ENCODE results near the gene RGS2. TPM values are rescaled to one million over a fixed set of nuclear protein-coding genes. Genes with fewer than 3 reads are reported as not detected.
A peak's percentile ranks its signal among the peaks of the same experiment; 100 is the strongest.

RGS2 gene, protein sequence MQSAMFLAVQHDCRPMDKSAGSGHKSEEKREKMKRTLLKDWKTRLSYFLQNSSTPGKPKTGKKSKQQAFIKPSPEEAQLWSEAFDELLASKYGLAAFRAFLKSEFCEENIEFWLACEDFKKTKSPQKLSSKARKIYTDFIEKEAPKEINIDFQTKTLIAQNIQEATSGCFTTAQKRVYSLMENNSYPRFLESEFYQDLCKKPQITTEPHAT
- 50.8 TPM for total RNA-seq

DNA sequence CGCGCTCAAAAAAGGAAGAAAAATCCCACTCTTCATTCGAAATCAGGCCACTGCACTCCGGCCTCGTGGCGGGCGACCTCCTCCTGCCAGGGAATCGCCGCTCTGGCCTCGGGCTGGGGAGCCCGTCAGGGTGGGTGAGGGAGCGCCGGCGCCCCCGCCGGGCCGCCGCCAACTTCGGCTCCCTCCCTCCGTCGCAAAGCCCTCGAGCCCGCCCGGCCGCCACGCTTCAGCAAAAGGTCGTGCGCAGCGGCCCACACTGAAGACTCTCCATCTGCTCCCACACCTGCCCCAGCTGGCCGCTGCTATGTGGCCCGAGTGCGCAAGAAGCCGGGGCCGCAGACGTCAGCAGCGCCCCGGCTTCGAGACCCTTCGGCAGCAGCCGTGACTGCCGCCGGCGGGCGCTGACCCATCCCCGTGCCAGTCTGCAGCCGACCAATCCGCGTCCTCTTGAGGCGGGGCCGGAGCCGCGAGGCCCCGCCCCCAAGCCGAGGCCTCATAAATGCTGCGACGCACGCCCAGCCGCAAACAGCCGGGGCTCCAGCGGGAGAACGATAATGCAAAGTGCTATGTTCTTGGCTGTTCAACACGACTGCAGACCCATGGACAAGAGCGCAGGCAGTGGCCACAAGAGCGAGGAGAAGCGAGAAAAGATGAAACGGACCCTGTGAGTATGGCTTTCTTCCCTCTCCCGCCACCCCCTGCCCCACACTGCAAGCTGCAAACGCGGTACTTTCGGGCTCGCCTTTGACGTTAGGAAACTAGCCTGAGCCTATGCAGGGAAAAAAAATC lies at the start of gene RGS2:
Gene RGS2, plus strand, starts transcription at position 522 of the 789 bp plus-strand sequence. Its CDS starts 33 bp downstream, at position 555.
- peak; percentile 97 for DNase-seq

DNA sequence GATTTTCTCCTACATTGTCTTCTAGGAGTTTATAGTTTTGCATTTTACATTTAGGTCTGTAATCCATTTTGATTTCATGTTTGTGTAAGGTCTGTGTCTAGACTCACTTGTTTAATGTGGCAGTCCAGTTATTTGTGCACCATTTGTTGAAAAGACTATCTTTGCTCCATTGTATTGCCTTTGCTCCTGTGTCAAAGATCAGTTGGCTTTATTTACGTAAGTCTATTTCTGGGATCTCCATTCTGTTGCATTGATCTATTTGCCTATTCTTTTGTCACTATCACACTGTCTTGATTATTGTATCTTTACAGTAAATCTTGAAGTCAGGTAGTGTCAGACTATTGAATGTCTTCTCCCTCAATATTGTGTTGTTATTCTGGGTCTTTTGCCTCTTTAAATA lies 49.7 kb upstream of the RGS2 start:
- DNase-seq, result no peak

DNA sequence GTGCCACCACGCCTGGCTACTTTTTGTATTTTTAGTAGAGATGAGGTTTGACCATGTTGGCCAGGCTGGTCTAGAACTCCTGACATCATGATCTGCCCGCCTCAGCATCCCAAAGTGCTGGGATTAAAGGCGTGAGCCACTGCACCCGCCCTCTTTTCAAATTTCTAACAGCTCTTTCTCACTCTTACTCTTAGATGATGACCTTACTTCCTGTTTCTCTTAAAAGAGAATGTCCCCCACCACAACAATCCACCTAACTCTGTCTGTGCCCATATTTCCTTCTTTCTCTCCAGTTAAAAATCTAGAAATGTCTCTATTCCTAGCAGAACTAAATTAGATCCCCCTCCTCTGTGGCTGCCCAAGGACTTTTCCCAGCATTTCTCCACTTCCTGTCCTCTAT lies 46.6 kb upstream of the RGS2 start:
- no peak for DNase-seq

DNA sequence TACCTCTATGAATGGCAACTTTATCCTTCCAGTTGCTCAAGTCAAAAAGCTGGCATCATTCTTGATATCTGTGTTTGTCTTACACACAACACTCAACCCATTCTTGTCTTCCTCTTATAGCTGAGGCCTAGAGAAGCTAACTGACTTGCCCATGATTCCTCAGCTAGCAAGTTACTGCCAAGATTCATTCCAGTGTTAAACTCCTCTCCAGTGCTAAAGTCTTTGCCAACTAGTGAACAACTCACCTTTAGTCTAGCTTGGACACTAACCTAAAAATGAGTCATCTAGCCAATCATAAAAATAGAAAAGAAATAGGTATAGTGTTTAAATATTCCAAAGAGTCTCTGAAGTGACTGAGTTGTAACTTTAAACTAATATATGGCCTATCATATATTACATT lies 45.6 kb upstream of the RGS2 start:
- no peak for DNase-seq

DNA sequence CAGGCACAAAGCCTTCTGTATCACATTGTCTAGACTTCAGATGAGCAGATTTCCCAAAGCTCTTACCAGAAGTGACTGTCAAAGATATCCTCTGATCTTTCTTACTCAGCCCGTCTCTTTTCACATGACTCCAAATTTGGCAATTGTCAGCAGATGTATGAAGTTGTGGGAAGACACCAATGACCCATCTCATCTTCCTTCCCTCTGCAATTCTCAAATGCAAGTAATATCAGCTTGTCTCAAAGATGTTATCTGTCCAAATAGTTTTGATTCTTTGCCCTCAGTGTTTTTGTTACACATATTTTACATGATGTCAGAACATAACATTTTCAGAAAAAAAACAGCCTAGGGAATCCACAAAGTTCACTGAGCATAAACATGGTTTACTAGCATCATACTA lies 45.1 kb upstream of the RGS2 start:
- no peak for DNase-seq

DNA sequence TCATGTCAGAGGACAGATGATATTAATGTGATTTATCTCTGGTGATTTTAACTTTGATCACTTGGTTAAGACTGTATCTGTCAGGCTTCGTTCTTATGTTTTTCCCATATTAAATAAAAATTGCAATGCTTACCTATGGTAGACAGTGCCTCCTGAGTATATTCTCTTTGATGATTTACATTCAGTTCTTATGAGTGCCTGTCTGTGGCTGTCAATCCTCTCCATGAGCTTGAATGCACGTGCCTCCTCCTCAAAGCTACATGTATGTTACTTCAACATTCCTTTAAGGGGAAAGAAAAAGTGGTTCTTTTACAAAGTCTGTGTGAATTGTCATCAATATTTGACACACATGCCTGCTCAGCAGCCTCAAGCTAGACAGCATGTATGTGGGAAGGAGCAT lies 44.2 kb upstream of the RGS2 start:
- DNase-seq, result no peak

DNA sequence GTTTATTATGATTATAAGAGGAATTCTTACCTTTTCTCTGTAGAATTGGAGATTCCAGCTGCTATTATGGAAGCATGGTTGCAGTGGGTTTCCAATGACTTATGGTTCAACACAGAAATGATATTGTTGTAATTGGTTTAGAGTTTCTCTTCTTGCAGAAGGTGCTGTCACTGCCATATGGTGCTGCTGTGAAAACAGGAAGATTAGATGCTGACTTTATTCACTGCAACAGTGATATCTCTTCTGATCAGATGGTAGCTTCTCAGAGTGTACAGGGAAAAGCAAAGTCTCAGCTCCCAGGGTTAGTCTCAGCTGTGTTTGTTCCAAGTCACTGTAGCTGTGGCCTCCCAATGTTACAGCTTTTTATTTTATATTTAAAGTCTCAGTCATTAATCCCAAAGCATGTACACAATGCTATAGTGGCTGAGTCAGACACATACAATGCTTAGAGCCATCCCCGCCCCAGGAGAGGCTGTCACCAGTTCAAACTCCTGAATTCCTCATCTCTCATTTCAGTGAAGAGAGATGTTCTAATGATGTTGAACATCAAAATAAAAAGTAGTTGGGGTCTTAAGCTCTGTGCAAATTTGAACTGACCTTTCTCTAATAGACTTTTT lies 42.7 kb upstream of the RGS2 start:
- DNase-seq, result peak; percentile 24

DNA sequence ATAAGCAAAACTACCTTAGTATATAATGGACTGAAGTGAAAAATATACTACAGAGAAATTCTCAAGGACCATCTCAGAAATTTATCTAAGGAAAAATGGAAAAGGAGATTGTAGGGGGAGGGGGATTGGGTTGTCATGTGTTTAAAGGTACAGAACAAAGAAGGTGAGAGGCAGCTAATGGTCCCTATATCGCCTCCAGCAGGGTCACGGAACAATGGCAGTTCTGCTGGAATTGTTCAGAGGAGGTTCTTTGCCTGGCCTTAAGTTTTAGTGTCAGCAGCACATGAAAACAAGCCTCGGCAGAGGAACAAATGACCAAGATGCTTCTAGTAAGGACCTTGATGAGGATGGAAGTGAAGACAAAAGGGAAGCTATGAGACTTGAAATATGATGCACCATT lies 42.0 kb upstream of the RGS2 start:
- no peak for DNase-seq

DNA sequence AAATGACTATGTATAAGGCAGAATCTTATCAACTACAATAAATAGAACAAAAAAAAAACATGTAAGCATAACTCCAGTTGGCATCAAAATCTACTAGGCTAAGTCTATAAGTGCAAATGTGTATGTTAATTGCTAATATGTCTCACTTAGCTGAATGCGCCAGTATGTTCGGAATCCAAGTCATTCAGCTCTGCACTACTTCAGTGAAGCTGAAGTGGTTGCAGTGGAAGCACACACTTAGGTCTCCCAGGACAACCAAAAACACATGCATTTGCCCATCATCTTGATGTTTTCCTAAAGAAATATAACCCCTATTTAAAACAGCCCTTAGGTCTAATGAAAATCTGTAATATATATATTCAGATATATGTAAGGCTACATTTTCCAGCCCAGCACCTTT lies 41.0 kb upstream of the RGS2 start:
- no peak for DNase-seq

DNA sequence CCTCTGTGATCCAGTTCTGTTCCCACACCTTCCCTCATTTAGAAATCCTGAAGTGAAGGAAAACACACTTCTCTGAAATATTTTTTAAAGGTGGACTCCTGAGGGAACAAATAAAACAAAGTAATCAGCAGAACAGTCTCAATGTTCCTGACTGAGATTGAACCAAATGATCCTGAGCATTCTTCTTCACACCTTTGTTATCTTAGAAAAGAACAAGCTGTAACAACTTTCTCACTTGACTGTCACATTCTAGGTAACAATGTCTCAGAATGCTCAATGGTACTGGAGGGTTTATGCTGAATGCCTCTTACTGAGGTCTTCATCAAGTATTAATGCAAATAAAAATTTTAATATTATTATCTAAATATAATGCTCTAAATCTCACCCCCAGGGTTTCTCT lies 40.4 kb upstream of the RGS2 start:
- DNase-seq, result no peak

DNA sequence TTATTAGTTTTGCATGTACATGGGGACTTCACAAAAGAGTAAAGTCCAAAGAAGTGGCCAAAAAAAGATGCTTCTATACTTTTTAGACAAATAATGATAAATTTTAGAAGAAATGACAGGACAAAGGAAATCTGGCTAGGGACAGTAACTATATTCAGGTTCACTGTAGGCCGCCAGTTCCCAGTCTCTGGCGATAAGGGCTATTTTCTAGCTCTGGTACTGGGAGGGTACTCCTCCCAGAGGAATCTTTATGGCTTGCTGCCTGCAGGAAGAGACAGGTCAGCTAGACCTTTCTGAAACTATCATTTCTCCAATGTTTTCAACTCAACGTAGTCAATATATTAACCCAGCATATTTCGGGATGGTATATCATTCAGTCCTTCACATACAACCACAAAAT lies 37.5 kb upstream of the RGS2 start:
- no peak for DNase-seq

DNA sequence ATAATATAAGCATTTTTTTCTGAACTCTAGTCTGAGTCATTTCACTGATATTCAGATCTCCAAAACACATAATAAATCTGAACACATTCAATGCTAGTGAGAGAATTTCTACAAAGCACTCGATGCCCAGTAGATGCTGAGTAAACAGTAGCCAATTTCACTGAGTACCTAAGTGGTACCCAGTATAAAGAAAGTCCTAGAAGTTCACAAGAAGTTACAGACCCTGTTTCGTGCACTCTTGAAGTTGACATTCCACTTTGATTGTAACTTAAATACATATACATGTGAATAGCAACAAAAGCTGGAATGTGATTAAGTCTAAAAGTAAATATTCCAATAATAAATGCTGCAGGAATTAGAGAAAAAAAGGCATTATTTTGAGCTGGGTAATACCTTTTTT lies 33.2 kb upstream of the RGS2 start:
- DNase-seq, result no peak

DNA sequence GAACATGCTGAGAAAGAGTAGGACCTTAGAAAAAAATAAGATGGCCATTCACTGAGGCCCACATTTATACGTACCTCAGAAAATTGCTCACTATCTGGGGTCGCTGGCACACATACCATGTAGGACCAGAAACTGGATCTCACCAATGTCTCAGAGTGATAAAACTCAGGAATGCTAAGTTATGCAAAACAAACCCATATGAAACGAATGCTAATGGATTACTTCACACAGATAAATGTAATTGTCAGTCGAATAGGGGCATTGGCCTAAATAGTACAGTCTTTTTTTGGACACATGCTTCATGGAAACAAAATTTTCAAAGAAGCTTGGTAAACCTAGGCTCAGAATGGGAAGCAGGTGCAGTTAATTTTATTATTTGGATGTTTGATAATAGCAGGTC lies 32.6 kb upstream of the RGS2 start:
- no peak for DNase-seq

DNA sequence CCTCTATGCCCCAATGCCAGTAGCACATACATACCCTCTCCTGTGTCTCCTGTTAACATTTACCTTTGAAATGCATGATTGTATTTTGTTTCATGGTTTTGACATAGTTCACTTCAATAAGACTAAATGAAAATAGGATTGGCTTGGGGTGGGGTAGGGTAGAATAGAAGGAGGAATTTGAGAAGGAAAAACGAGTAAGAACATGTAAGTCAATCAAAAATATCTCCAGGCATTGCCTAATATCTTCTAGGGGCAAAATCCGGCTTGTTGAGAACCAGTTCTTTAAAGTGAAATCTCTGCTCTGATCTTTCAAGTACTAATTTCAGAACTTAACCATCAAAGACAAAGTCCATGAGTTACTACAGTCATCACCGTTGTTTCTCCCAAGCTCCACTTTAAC lies 31.8 kb upstream of the RGS2 start:
- DNase-seq, result no peak

DNA sequence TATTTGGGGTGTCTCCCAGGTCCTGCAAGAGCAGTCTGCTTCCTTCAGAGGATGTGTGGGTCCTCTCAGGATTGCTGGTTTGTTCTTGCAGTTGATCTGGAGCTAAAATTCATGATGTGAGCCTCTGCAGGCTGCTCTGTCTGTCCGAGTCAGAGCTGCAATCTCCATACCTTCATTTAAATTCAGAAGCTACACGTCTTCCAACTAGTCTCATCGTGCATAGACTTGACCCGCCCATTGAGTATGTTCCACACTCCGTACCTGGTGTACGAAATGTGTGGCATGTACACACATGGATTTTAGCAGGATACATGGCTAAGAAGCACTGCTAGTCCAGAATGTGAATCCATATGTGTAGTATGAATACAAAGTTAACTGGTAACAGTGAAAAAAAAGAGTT lies 25.0 kb upstream of the RGS2 start:
- DNase-seq, result no peak

DNA sequence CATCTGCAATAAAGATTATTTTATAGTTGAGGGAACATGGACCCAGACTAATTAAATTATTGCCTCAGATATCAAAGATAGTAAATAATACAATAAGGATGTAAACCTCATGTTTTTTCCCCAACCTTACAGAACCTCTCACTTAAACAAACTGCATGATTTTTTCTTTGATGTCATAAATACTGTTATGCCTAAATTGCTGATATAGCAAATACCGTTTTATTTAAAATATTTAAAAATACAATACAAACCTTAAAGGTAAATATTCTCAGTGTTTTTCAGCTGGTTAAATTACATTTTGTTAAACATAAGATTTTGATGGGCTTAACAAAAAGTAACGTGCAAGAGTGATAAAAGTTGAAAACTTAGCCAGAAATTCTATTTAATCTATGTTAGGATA lies 24.4 kb upstream of the RGS2 start:
- DNase-seq, result no peak

DNA sequence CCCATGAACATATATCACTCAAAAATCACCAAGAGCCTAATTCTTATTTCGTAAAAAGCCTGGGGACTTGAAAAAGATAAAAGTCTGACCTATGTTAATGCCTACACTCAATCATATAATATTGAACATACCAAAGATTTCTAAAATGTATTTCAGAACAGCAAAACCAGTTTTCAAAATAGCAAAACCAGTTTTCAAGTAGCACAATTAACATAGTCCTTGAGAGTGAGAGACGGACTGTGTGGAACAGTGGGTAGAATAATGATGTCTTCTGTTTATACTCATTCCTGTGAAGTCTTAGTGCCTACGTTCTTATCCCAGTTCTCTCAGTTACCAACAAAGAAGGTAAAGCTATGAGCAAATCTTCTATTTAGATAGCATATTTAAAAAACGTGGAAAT lies 22.3 kb upstream of the RGS2 start:
- DNase-seq, result no peak

DNA sequence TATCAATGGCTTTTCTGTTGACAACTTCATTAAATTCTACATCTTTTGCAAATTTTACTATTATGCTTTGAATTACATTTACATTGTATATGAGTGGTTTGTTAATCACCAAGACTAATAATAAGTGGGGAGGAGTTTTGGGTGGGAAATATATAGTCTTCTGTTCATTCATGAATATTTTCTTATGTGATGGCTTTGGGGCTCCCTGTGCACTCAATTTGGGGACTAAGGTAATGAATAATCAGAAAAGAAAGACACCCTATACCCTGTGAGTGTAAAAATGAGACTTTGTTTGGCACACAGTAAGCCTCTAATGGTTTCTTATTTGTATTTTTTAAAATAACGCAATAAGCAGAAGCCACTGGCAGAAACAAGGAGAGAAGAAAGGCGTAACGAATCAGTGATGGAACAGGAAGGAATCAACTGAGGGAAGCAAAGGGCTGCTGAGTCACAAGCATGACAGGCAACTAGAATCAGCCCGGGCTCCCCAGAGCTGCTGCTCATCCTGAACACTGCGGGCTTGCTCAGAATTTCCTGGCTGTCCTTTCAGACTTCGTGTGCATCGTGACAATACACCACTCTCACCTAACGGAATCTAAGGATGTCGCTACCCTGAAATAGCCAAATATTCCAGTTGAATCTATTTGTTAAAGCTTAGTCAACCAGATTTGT lies 20.8 kb upstream of the RGS2 start:
- DNase-seq, result peak; percentile 38

DNA sequence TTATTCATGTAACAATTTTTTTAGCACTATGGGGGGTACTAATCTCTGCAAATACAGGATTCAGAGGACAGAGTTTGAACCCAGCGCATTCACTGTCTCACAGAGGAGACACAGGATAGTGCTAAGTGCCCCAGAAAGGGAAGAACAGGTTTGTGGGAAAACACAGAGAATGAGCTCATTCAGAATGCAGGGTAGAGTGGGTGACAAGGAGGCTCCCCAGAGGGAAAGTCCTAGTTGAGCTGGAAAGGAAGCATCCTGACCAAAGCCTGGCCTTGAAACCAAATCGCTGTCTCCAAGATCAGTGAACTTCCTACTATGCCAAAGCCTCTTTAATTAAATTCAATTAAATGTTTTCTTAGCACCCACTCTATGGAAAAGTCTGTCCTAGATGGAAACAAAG lies 19.0 kb upstream of the RGS2 start:
- DNase-seq, result no peak

DNA sequence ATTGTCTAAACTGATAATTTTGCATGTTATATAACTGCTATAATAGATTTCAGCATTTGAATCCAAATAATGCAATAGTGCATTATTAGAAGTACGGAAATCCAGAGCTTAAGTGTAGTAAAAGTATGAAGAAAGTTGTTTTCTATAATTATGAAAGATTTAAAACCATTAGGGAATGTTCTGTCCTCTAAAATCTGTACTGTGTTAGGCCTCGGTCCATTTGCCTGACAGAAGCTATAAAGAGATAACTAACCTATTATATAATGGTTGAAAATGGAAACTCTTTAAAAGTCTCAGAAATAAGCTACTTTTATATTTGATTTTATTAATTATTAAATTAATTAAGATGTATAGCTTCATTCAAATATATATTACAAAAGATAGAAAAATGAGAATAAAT lies 16.2 kb upstream of the RGS2 start:
- DNase-seq, result no peak

DNA sequence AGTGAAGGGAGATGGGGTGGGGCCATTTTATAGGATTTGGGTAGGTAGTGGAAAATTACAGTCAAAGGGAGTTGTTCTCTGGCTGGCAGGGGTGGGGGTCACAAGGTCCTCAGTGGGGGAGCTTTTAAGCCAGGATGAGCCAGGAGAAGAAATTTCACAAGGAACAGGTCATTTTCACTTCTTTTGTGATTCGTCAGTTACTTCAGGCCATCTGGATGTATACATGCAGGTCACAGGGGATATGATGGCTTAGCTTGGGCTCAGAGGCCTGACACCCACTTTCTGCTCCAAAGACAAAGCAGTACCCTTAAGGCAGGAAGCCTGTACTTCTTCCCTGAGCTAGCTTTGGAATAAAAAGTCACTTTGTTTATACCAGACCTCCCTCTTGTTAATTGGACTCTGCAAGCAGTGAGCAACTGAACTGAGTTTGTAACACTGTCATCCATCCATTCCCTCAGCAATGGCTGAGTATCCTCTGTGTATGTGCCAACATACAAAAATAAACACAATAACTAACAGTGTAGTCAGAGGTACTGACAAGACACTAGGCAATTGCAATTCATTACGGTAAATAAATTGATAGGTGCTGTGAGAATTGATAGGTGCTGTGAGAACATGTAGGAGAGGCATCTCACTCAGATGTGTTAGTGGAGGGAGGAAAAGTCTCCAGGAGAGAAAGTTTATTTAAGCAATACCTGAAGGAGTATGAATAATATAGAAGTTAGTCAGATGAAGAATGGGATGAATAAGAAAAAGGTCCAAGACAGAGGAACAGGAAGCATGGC lies 14.7 kb upstream of the RGS2 start:
- no peak for DNase-seq

DNA sequence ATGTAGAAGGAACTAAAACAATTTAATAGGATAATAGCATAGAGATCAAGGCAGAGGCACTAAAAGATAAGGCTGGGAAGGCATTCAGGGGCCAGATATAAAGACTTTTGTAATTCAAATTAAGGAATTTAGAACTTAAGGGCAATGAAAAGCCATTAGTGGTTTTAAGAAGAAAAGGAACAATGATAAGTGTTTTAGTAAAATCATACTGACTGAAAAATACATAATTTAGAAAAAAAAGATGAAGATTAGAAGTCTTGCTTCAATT lies 14.1 kb upstream of the RGS2 start:
- DNase-seq, result no peak
